H1 (cell line): ENCODE data around the gene NECTIN1. TPM values are rescaled to one million over a fixed set of nuclear protein-coding genes. Genes with fewer than 3 reads are reported as not detected.
A peak's percentile ranks its signal among the peaks of the same experiment; 100 is the strongest.

ENCODE experiments used
- CTCF ChIA-PET: fragments of 300-600 bp; sonication (Branson Sonifier 250); formaldehyde crosslinking; loops from one replicate; lab custom pipeline; 2021; ENCODE audit not compliant: partially characterized antibody; lab: Charles Lee
- POLR2A ChIA-PET: fragments of 300-600 bp; sonication (Branson Sonifier 250); formaldehyde crosslinking; loops from one replicate; lab custom pipeline; 2021; ENCODE audit warnings: inconsistent platforms; ENCODE audit not compliant: partially characterized antibody; lab: Charles Lee
- DNase-seq, 2 experiments: peaks; one replicate each; pipeline versions ENCODE4 v3.0.0 to v3.0.0-alpha.2; 2010 to 2022; ENCODE audit warnings: low spot score in 2 of 2, low read depth in 1 of 2, mixed read lengths in 1 of 2
- FAIRE-seq: peaks from 2 replicates; lab custom pipeline; 2011; peaks lifted over from hg19 to GRCh38; lab: Jason Lieb, UNC
- H2AFZ ChIP-seq: 2 replicates; pipeline ENCODE4 v1.8.1; 2012; ENCODE audit warnings: low read length, inconsistent platforms
- H2AK5ac ChIP-seq: 2 replicates; pipeline ENCODE4 v1.6.1; 2013; ENCODE audit warnings: low read depth, low read length
- H2BK120ac ChIP-seq: replicated peaks from 2 replicates; pipeline ENCODE3; 2013; ENCODE audit warnings: low read depth, low read length, inconsistent platforms
- H2BK12ac ChIP-seq: 2 replicates; pipeline ENCODE4 v1.6.1; 2013; ENCODE audit warnings: low read depth, low read length
- H2BK15ac ChIP-seq: 2 replicates; pipeline ENCODE4 v1.6.1; 2013; ENCODE audit warnings: low read length
- H2BK20ac ChIP-seq: 2 replicates; pipeline ENCODE4 v1.6.1; 2013; ENCODE audit warnings: low read length
- H2BK5ac ChIP-seq: 2 replicates; pipeline ENCODE4 v1.6.1; 2013; ENCODE audit warnings: low read depth, low read length
- H3K14ac ChIP-seq: 2 replicates; pipeline ENCODE4 v1.6.1; 2013; ENCODE audit warnings: inconsistent platforms; ENCODE audit not compliant: insufficient read length
- H3K18ac ChIP-seq: 2 replicates; pipeline ENCODE4 v1.6.1; 2013; ENCODE audit warnings: low read length; ENCODE audit errors: extremely low read depth
- H3K23ac ChIP-seq: 2 replicates; pipeline ENCODE4 v1.6.1; 2013; ENCODE audit warnings: inconsistent platforms; ENCODE audit not compliant: insufficient read length
- H3K23me2 ChIP-seq: 2 replicates; pipeline ENCODE4 v1.6.1; 2013; ENCODE audit warnings: low read depth, low read length
- H3K27ac ChIP-seq: 2 replicates; pipeline ENCODE4 v1.6.1; 2011; ENCODE audit warnings: low read depth, low read length, inconsistent platforms
- H3K27me3 ChIP-seq, 4 experiments: replicated peaks in 1 of 4; 1 replicate in 1 of 4; 2 replicates in 3 of 4; pipeline versions ENCODE4 v1.6.1 to v1.8.1; 2011 to 2013; ENCODE audit warnings: low read length in 3 of 4, mild to moderate bottlenecking in 3 of 4, inconsistent platforms in 2 of 4, mixed read lengths in 2 of 4, moderate library complexity in 1 of 4; ENCODE audit not compliant: control insufficient read depth in 3 of 4, insufficient read depth in 3 of 4; ENCODE audit errors: extremely low read depth in 1 of 4
- H3K36me3 ChIP-seq, 4 experiments: 2 replicates each; pipeline versions ENCODE4 v1.6.1 to v1.8.1; 2011 to 2013; ENCODE audit warnings: mild to moderate bottlenecking in 4 of 4, low read length in 3 of 4, moderate library complexity in 2 of 4, control low read depth in 1 of 4, inconsistent platforms in 1 of 4; ENCODE audit not compliant: insufficient read depth in 4 of 4, control insufficient read depth in 2 of 4
- H3K4ac ChIP-seq: replicated peaks from 2 replicates; pipeline ENCODE3; 2013; ENCODE audit warnings: low read length, low read depth, mixed read lengths, inconsistent platforms; ENCODE audit not compliant: insufficient read length
- H3K4me1 ChIP-seq, 4 experiments: replicated peaks in 1 of 4; 1 replicate in 1 of 4; 2 replicates in 3 of 4; pipeline versions ENCODE4 v1.6.1 to v1.8.1; 2011 to 2013; ENCODE audit warnings: low read length in 3 of 4, inconsistent platforms in 2 of 4, mixed read lengths in 1 of 4; ENCODE audit not compliant: insufficient read depth in 4 of 4, control insufficient read depth in 3 of 4
- H3K4me2 ChIP-seq, 2 experiments: 2 replicates each; pipeline versions ENCODE4 v1.6.1 to v1.8.1; 2011 to 2013; ENCODE audit warnings: low read depth in 2 of 2, low read length in 2 of 2, control low read depth in 1 of 2, inconsistent platforms in 1 of 2, mild to moderate bottlenecking in 1 of 2; ENCODE audit not compliant: insufficient read depth in 1 of 2
- H3K4me3 ChIP-seq, 4 experiments: fragments of 200-600, 300-600 bp in 1 of 4; sonication (generic), shearing (Covaris generic), sonication (Bioruptor Twin) in 1 of 4; 2 replicates each; pipeline versions ENCODE4 v1.5.1 to v1.8.1; 2011 to 2016; ENCODE audit warnings: low read length in 4 of 4, low read depth in 3 of 4, control low read depth in 2 of 4, inconsistent platforms in 2 of 4, mild to moderate bottlenecking in 2 of 4, mixed read lengths in 1 of 4, moderate library complexity in 1 of 4; ENCODE audit not compliant: insufficient read depth in 2 of 4; ENCODE audit errors: extremely low read depth in 1 of 4
- H3K56ac ChIP-seq: replicated peaks from 2 replicates; pipeline ENCODE3; 2013; ENCODE audit warnings: low read depth, mild to moderate bottlenecking, mixed read lengths, low read length, inconsistent platforms; ENCODE audit not compliant: insufficient read length
- H3K79me1 ChIP-seq: 2 replicates; pipeline ENCODE4 v1.6.1; 2013; ENCODE audit warnings: low read depth, low read length, control low read depth
- H3K79me2 ChIP-seq, 2 experiments: 2 replicates each; pipeline versions ENCODE4 v1.6.1 to v1.8.1; 2012 to 2013; ENCODE audit warnings: low read length in 2 of 2, mild to moderate bottlenecking in 2 of 2, inconsistent platforms in 1 of 2; ENCODE audit not compliant: insufficient read depth in 2 of 2, control insufficient read depth in 1 of 2
- H3K9ac ChIP-seq, 4 experiments: replicated peaks in 1 of 4; 1 replicate in 1 of 4; 2 replicates in 3 of 4; pipeline versions ENCODE4 v1.6.1 to v1.8.1; 2011 to 2013; ENCODE audit warnings: low read depth in 3 of 4, low read length in 3 of 4, control low read depth in 2 of 4, mild to moderate bottlenecking in 2 of 4, moderate library complexity in 2 of 4, inconsistent platforms in 1 of 4; ENCODE audit errors: extremely low read depth in 1 of 4
- H3K9me3 ChIP-seq, 2 experiments: 2 replicates each; pipeline versions ENCODE4 v1.6.1 to v1.8.1; 2012 to 2013; ENCODE audit warnings: mild to moderate bottlenecking in 2 of 2, moderate library complexity in 2 of 2, control low read depth in 1 of 2, inconsistent platforms in 1 of 2, low read depth in 1 of 2, low read length in 1 of 2, mixed read lengths in 1 of 2; ENCODE audit not compliant: insufficient read depth in 2 of 2
- H4K20me1 ChIP-seq, 2 experiments: replicated peaks in 1 of 2; 2 replicates each; pipeline versions ENCODE3 to v1.8.1; 2011 to 2013; ENCODE audit warnings: inconsistent platforms in 2 of 2, low read length in 2 of 2, mild to moderate bottlenecking in 1 of 2; ENCODE audit not compliant: insufficient read depth in 2 of 2, control insufficient read depth in 1 of 2
- H4K5ac ChIP-seq: 2 replicates; pipeline ENCODE4 v1.6.1; 2013; ENCODE audit warnings: low read length, low read depth, mixed read lengths, inconsistent platforms; ENCODE audit not compliant: insufficient read length
- H4K8ac ChIP-seq: 2 replicates; pipeline ENCODE4 v1.8.0; 2013; ENCODE audit warnings: mild to moderate bottlenecking, moderate library complexity, low read length, inconsistent platforms; ENCODE audit not compliant: insufficient read depth; ENCODE audit errors: extremely low read depth
- H4K91ac ChIP-seq: replicated peaks from 2 replicates; pipeline ENCODE3; 2013; ENCODE audit warnings: low read length, mixed read lengths, inconsistent platforms; ENCODE audit not compliant: insufficient read length
- ATF2 ChIP-seq: IDR thresholded peaks from 2 replicates; pipeline ENCODE4 v1.6.1; 2012; ENCODE audit warnings: low read length, inconsistent platforms
- BACH1 ChIP-seq: IDR thresholded peaks from 2 replicates; pipeline ENCODE4 v1.6.1; 2012; ENCODE audit warnings: low read length, improper control_type of control experiment
- GTF2F1 ChIP-seq: IDR thresholded peaks from 2 replicates; pipeline ENCODE4 v1.6.1; 2012; ENCODE audit warnings: low read depth, low read length, improper control_type of control experiment, borderline replicate concordance
- HDAC6 ChIP-seq: IDR thresholded peaks from one replicate; pipeline ENCODE4 v1.7.1; 2012; ENCODE audit warnings: low read depth, mild to moderate bottlenecking, inconsistent platforms, low read length, moderate library complexity
- NANOG ChIP-seq: IDR thresholded peaks from 2 replicates; pipeline ENCODE4 v1.6.1; 2011; ENCODE audit warnings: low read length, low read depth, mild to moderate bottlenecking, inconsistent platforms; ENCODE audit not compliant: insufficient read depth, poor library complexity, severe bottlenecking
- PHF8 ChIP-seq: fragments of 200-600 bp; sonication (generic); conservative IDR thresholded peaks from 2 replicates; pipeline ENCODE4 v1.7.1; 2012; ENCODE audit warnings: low read depth, mild to moderate bottlenecking, inconsistent platforms, low read length, moderate library complexity
- POLR2A ChIP-seq, 2 experiments: IDR thresholded peaks; 1 replicate in 1 of 2; 2 replicates in 1 of 2; pipeline ENCODE4 v1.6.1; 2011; ENCODE audit warnings: low read depth in 2 of 2, low read length in 2 of 2, mild to moderate bottlenecking in 2 of 2; ENCODE audit errors: control extremely low read depth in 1 of 2
- POU5F1 ChIP-seq: IDR thresholded peaks from 2 replicates; pipeline ENCODE4 v1.6.1; 2011; ENCODE audit warnings: low read depth, mild to moderate bottlenecking, low read length, moderate library complexity
- RAD21 ChIP-seq, 2 experiments: IDR thresholded peaks in 1 of 2; conservative IDR thresholded peaks in 1 of 2; 2 replicates each; pipeline ENCODE4 v1.6.1; 2011; ENCODE audit warnings: low read depth in 2 of 2, low read length in 2 of 2, improper control_type of control experiment in 1 of 2, inconsistent platforms in 1 of 2, mild to moderate bottlenecking in 1 of 2, moderate library complexity in 1 of 2
- RXRA ChIP-seq: IDR thresholded peaks from 2 replicates; pipeline ENCODE4 v1.6.1; 2011; ENCODE audit warnings: low read depth, mild to moderate bottlenecking, low read length, moderate library complexity; ENCODE audit not compliant: insufficient read depth
- SAP30 ChIP-seq: fragments of 300-600 bp; sonication (generic); IDR thresholded peaks from 2 replicates; pipeline ENCODE4 v1.7.1; 2012; ENCODE audit warnings: low read length, moderate library complexity, mild to moderate bottlenecking, inconsistent platforms; ENCODE audit not compliant: insufficient read depth, insufficient replicate concordance
- TCF12 ChIP-seq: IDR thresholded peaks from 2 replicates; pipeline ENCODE4 v1.6.1; 2011; ENCODE audit warnings: low read depth, mild to moderate bottlenecking, low read length
- whole genome bisulfite sequencing, 2 experiments: shearing (Covaris generic) in 1 of 2; methylation state at CpG; one replicate each; pipeline versions ENCODE4 v1.1.6 to v1.1.7; 2013 to 2015; ENCODE audit warnings: low lambda C conversion rate in 2 of 2, mixed read lengths in 2 of 2, inconsistent platforms in 1 of 2, low coverage in 1 of 2, missing lambda C conversion rate in 1 of 2; ENCODE audit not compliant: insufficient replicate concordance in 2 of 2, insufficient coverage in 1 of 2, insufficient read length in 1 of 2; ENCODE audit errors: extremely low coverage in 1 of 2, missing lambda C conversion rate in 1 of 2; 5-methylcytosine and 5-hydroxymethylcytosine counted together
- polyA plus RNA-seq, 7 experiments: library from polyadenylated mRNA; depleted of rRNA in 3 of 7; stranded (reverse) in 5 of 7; unstranded in 2 of 7; fragments of >200 nt in 5 of 7; fragments of 200-250 nt in 2 of 7; gene quantifications; 1 replicate in 5 of 7; 2 replicates in 1 of 7; 4 replicates in 1 of 7; pipeline versions ENCODE4 v1.2.1 to v1.2.3, GENCODE V29; 2011 to 2013; ENCODE audit warnings: missing spikeins in 2 of 7, mixed read lengths in 2 of 7
- total RNA-seq: library from RNA; stranded (reverse); fragmentation: NEBNext Ultra II Directional; extraction: Animal tissue kit (Norgen Biotek cat#: 25700); gene quantifications from 2 replicates; pipeline ENCODE4 v1.2.1, GENCODE V29; 2021

NECTIN1 gene
- total and polyA plus RNA-seq, 2 of the 8 experiments (the other 6 are each of a cell fraction or from before 2014, with no cell fraction given) = 43.2 to 97.7 TPM

- peaks cover 0 to 89% of the 10 kb centered on the region in 2 experiments; a peak in 2 of 4 replicates for H3K79me2 ChIP-seq
- H3K4ac ChIP-seq = no peak overlapping the region
- H3K56ac ChIP-seq = no peak overlapping the region
- DNase-seq (no peak), FAIRE-seq (no peak)
- no peak overlapping the region for H4K8ac ChIP-seq
- no peak overlapping the region for H3K4me3 ChIP-seq
- peaks cover 16 to 75% (median 53%) of the 10 kb centered on the region in 4 experiments for H3K4me1 ChIP-seq
- H2BK12ac ChIP-seq = 0 out of 2 replicates have a peak overlapping the region, but pooled peaks have one; percentile 17
- H3K27me3 ChIP-seq = no peaks in the 10 kb centered on the region
- H3K79me1 ChIP-seq = peaks cover 44% of the 10 kb centered on the region
- H3K14ac ChIP-seq = no peak overlapping the region
- H3K9me3 ChIP-seq = no peaks in the 10 kb centered on the region
- H3K36me3 ChIP-seq = 0 out of 8 replicates have a peak, but pooled peaks cover 0 to 2% (median 0%) of the 10 kb centered on the region in 4 experiments
- no peak overlapping the region for H3K9ac ChIP-seq
- no peak overlapping the region; the same call in 1 of the 2 replicates for H2BK15ac ChIP-seq
- H4K91ac ChIP-seq = no peak overlapping the region
- no peak overlapping the region for H3K23ac ChIP-seq
- no peak overlapping the region for H2BK120ac ChIP-seq
- ChIA-PET CTCF (interaction anchor here (0.6 to 9.2 kb wide), 13 partner anchors 10 to 333 kb away, joined by 3 to 110 read pairs (median 7); partner anchors contain the start of gene NECTIN1), POLR2A (interaction anchor here (0.7 to 1.6 kb wide), 5 partner anchors 11 to 275 kb away, joined by 3 to 4 read pairs (median 3); no protein-coding TSS in a partner anchor)
- H4K5ac ChIP-seq = no peak overlapping the region
- H2AK5ac ChIP-seq = no peak overlapping the region
- H3K27ac ChIP-seq = no peak overlapping the region
- H4K20me1 ChIP-seq = peaks cover 42 to 53% of the 10 kb centered on the region in 2 experiments
- WGBS, 2 experiments = 88% methylated on average over 2 of the region's 2 CpGs; no CpG with 5 or more reads in 1 of the 2 experiments
- peak overlapping the region; percentile 66; the same call in 1 of the 2 replicates for H2BK5ac ChIP-seq
- H2BK20ac ChIP-seq = no peak overlapping the region
- H2AFZ ChIP-seq = no peak overlapping the region
- no peak overlapping the region for H3K4me2 ChIP-seq
- H3K23me2 ChIP-seq = no peaks in the 10 kb centered on the region
- H3K18ac ChIP-seq = no peak overlapping the region; the same call in 1 of the 2 replicates
- TF ChIP-seq GTF2F1 (no peak), SAP30 (no peak), HDAC6 (no peak), BACH1 (no peak), RAD21 (IDR thresholded peaks at IDR 0.05 in 1 of 2, conservative IDR thresholded peaks at IDR 0.05 in 1 of 2; ENCODE audit: low read depth in 2 of 2, low read length in 2 of 2) (no peak), PHF8 (no peak), POU5F1 (no peak), ATF2 (no peak), POLR2A (IDR thresholded peaks at IDR 0.05; ENCODE audit: control extremely low read depth in 1 of 2, low read depth in 2 of 2, low read length in 2 of 2) (no peak), NANOG (no peak), RXRA (no peak), TCF12 (no peak)
These were observed 36.5 kb downstream of the NECTIN1 start for GRCh38 chr11:119692540-119692820.
